HG03520 (cell line): ENCODE data around the gene ACOT7.
"Not testable (repeated sequence)": the region's sequence is repeated elsewhere in the genome, so short reads cannot be mapped to it uniquely, and the experiment has no call there.

Experiments used
- ATAC-seq: cut with Tn5 transposase; IDR thresholded peaks from one replicate; pipeline ENCODE4 v1.9.1; 2021; ENCODE audit warnings: mild to moderate bottlenecking, moderate library complexity; ENCODE audit not compliant: unreplicated experiment

Gene ACOT7

GRCh38 chr1:6393400-6394187 is at the start of gene ACOT7:
Gene ACOT7, minus strand, starts transcription at chr1:6393767. Its CDS starts 368 bp downstream, at chr1:6393399.
- ATAC-seq = peak; percentile 69

GRCh38 chr1:6441586-6441985 is 48.0 kb upstream of the ACOT7 start:
- no peak for ATAC-seq

GRCh38 chr1:6440198-6441126 is 46.9 kb upstream of the ACOT7 start:
- no peak for ATAC-seq

GRCh38 chr1:6438047-6438525 is 44.5 kb upstream of the ACOT7 start:
- ATAC-seq = no peak

GRCh38 chr1:6437012-6437700 is 43.6 kb upstream of the ACOT7 start:
- not testable (repeated sequence) for ATAC-seq

- not testable (repeated sequence) for ATAC-seq
Observed at GRCh38 chr1:6436277-6436676, 42.7 kb upstream of the ACOT7 start.

GRCh38 chr1:6435547-6435946 is 42.0 kb upstream of the ACOT7 start:
- no peak for ATAC-seq

GRCh38 chr1:6435129-6435528 is 41.6 kb upstream of the ACOT7 start:
- ATAC-seq = no peak

- ATAC-seq = no peak
Observed at GRCh38 chr1:6434186-6434585, 40.6 kb upstream of the ACOT7 start.

- ATAC-seq = not testable (repeated sequence)
Observed at GRCh38 chr1:6431645-6432579, 38.3 kb upstream of the ACOT7 start.

GRCh38 chr1:6429660-6430411 is 36.3 kb upstream of the ACOT7 start:
- not testable (repeated sequence) for ATAC-seq

- not testable (repeated sequence) for ATAC-seq
Observed at GRCh38 chr1:6428453-6428852, 34.9 kb upstream of the ACOT7 start.

- ATAC-seq = no peak
Observed at GRCh38 chr1:6427441-6428390, 34.1 kb upstream of the ACOT7 start.

GRCh38 chr1:6426972-6427350 is 33.4 kb upstream of the ACOT7 start:
- ATAC-seq = no peak

GRCh38 chr1:6426277-6426971 is 32.9 kb upstream of the ACOT7 start:
- no peak for ATAC-seq

- no peak for ATAC-seq
Observed at GRCh38 chr1:6425658-6426057, 32.1 kb upstream of the ACOT7 start.
